ENCODE measurements around the gene TMCC1. TPM values are rescaled to one million over a fixed set of nuclear protein-coding genes. Genes with fewer than 3 reads are reported as not detected.

Gene TMCC1
- polyA plus RNA-seq, 1 donor: 16.8 TPM

GRCh38 chr3:129657261-129658046 is 236.1 kb downstream of the TMCC1 start:
- Histone ChIP-seq H3K27ac (ENCODE audit: low read length) (no peak overlapping the region), H3K27me3 (ENCODE audit: control insufficient read depth, insufficient read depth, low read length) (no peaks in the 10 kb centered on the region), H3K36me3 (ENCODE audit: control insufficient read depth, insufficient read depth, low read length) (peaks cover 9% of the 10 kb centered on the region), H3K4me1 (ENCODE audit: control insufficient read depth, insufficient read depth, low read length) (peaks cover 8% of the 10 kb centered on the region), H3K4me3 (ENCODE audit: low read length) (no peak overlapping the region), H3K9me3 (ENCODE audit: control insufficient read depth, low read depth, low read length) (no peaks in the 10 kb centered on the region)
- 81% methylated on average over 2 of the region's 2 CpGs for WGBS (ENCODE audit: insufficient coverage, low lambda C conversion rate)
- DNase-seq: no peak

DNA sequence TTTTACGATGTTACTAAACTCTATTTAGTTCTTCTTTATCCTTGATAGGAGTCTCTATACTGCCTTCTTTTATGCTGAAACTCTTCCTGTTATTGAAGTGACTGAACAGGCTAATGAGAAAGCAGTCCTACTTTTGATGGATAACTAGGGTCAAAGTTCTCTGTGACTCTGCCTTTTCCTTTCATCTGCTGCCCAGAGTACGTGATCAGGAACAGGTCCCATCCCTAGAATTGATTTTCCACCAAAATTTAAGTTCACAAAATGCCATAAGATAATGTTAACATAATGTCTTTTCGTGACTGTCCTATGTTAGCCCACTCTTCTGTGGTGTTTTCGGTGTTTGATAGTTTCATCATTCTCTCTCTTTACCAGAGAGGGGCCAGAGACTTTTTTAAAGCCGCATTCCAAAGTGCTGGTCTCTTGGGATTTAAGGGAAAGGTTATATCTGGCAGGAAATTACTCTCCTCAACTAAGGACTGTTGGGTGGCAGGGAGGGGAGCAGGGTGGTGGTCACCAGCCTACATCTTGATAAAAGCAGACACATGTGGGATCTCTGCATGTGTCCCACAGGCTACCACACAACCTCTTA is 236.8 kb downstream of the TMCC1 start:
- H3K9me3 ChIP-seq (ENCODE audit: control insufficient read depth, low read depth, low read length): no peaks in the 10 kb centered on the region
- peak; percentile 45 to 73 for DNase-seq
- no peak overlapping the region for H3K27ac ChIP-seq (ENCODE audit: low read length)
- H3K36me3 ChIP-seq (ENCODE audit: control insufficient read depth, insufficient read depth, low read length): peaks cover 9% of the 10 kb centered on the region
- no peaks in the 10 kb centered on the region for H3K27me3 ChIP-seq (ENCODE audit: control insufficient read depth, insufficient read depth, low read length)
- peaks cover 5% of the 10 kb centered on the region for H3K4me1 ChIP-seq (ENCODE audit: control insufficient read depth, insufficient read depth, low read length)
- 54% methylated on average over 3 of the region's 5 CpGs for WGBS (ENCODE audit: insufficient coverage, low lambda C conversion rate)
- H3K4me3 ChIP-seq (ENCODE audit: low read length): no peak overlapping the region

DNA sequence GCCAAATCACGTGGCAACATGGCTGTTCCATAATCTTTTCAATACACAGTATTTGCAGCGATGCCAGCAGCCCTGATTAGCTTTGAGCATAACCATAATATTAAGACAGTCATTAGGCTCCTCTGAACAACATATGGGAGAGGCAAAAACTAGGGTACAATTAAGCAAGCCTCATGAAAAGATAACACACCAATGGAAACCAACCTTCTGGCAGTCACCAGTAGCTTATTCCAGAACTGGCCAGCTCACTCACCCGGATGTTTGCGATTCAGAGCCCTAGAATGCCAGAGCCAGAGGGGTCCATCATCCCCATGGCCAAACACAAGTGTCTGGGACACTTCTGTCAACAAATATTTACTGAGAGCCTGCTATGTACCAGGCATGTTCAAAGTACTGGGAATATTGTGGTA is 238.2 kb downstream of the TMCC1 start:
- WGBS (ENCODE audit: insufficient coverage, low lambda C conversion rate): no CpG with 5 or more reads among the region's 4 CpGs
- Histone ChIP-seq H3K4me1 (ENCODE audit: control insufficient read depth, insufficient read depth, low read length) (peaks cover 5% of the 10 kb centered on the region), H3K27ac (ENCODE audit: low read length) (no peak overlapping the region), H3K27me3 (ENCODE audit: control insufficient read depth, insufficient read depth, low read length) (no peaks in the 10 kb centered on the region), H3K9me3 (ENCODE audit: control insufficient read depth, low read depth, low read length) (no peaks in the 10 kb centered on the region), H3K36me3 (ENCODE audit: control insufficient read depth, insufficient read depth, low read length) (peaks cover 18% of the 10 kb centered on the region), H3K4me3 (ENCODE audit: low read length) (no peak overlapping the region)
- no peak for DNase-seq

GRCh38 chr3:129654131-129654530 is 239.4 kb downstream of the TMCC1 start:
- H3K9me3 ChIP-seq (ENCODE audit: control insufficient read depth, low read depth, low read length): no peaks in the 10 kb centered on the region
- H3K27me3 ChIP-seq (ENCODE audit: control insufficient read depth, insufficient read depth, low read length): no peaks in the 10 kb centered on the region
- no peak overlapping the region for H3K4me3 ChIP-seq (ENCODE audit: low read length)
- WGBS (ENCODE audit: insufficient coverage, low lambda C conversion rate): no CpG with 5 or more reads among the region's 1 CpG
- H3K4me1 ChIP-seq (ENCODE audit: control insufficient read depth, insufficient read depth, low read length): peaks cover 5% of the 10 kb centered on the region
- H3K27ac ChIP-seq (ENCODE audit: low read length): no peak overlapping the region
- peaks cover 18% of the 10 kb centered on the region for H3K36me3 ChIP-seq (ENCODE audit: control insufficient read depth, insufficient read depth, low read length)
- no peak for DNase-seq

DNA sequence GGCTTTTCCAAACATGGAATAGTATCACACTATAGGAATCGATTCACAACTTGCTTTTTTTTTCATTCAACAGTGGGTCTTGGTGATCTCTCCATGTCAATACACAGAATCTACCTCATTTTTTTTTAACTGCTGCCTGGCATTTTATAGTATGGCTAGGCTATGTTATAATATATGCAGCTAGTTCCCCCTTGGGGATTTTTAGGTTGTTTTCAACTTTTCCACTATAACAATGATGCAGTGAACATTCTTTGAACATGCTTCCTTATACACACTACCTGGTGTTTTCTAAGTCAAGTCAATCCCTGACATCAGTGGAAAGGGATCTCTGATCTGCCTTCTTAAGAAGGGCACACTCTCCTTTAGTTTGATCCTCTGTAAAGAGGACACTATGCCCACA is 240.5 kb downstream of the TMCC1 start:
- Histone ChIP-seq H3K4me1 (ENCODE audit: control insufficient read depth, insufficient read depth, low read length) (peaks cover 5% of the 10 kb centered on the region), H3K9me3 (ENCODE audit: control insufficient read depth, low read depth, low read length) (no peaks in the 10 kb centered on the region), H3K36me3 (ENCODE audit: control insufficient read depth, insufficient read depth, low read length) (peaks cover 18% of the 10 kb centered on the region), H3K27me3 (ENCODE audit: control insufficient read depth, insufficient read depth, low read length) (no peaks in the 10 kb centered on the region), H3K27ac (ENCODE audit: low read length) (no peak overlapping the region), H3K4me3 (ENCODE audit: low read length) (no peak overlapping the region)
- no peak for DNase-seq
- 80% methylated on average over 1 of the region's 1 CpG for WGBS (ENCODE audit: insufficient coverage, low lambda C conversion rate)

DNA sequence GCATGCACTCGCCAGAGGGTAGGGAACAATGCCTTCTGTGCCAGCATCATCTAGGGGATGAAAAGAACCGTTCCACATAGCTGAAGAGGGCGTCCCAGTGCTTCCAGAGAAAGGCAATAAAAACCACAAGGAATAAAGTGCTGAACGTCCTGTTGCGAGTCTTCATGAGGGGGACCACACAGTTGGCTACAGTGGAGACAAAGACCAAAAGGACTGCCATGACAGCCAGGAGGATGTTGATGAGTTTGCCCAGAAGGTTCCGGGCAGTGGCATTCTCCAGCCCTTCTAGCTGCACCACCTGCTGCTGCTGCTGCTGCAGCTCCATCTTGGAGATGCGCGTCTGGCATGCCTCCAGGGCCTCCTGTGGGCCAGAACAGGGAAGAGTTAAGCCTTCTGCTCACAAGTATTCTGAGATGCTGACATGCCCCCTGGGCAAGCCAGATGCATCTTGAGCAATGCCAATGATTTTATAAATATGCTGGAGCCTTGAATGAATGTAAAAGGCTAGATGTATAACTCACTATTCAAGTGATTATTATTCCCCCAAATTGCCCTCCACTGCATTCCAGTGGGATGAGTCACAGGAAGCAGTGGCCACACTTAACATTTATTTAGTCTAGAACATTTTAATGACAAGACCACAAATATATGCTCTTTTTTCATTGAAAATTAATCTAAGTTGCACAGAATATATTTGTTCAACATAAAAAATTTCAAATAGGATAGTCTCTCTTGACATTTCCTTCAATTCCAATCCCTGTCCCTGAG is 241.9 kb downstream of the TMCC1 start:
- Histone ChIP-seq H3K27ac (ENCODE audit: low read length) (no peak overlapping the region), H3K9me3 (ENCODE audit: control insufficient read depth, low read depth, low read length) (no peaks in the 10 kb centered on the region), H3K4me1 (ENCODE audit: control insufficient read depth, insufficient read depth, low read length) (no peaks in the 10 kb centered on the region), H3K27me3 (ENCODE audit: control insufficient read depth, insufficient read depth, low read length) (no peaks in the 10 kb centered on the region), H3K36me3 (ENCODE audit: control insufficient read depth, insufficient read depth, low read length) (peaks cover 18% of the 10 kb centered on the region), H3K4me3 (ENCODE audit: low read length) (no peak overlapping the region)
- no peak for DNase-seq
- no CpG with 5 or more reads among the region's 8 CpGs for WGBS (ENCODE audit: insufficient coverage, low lambda C conversion rate)

DNA sequence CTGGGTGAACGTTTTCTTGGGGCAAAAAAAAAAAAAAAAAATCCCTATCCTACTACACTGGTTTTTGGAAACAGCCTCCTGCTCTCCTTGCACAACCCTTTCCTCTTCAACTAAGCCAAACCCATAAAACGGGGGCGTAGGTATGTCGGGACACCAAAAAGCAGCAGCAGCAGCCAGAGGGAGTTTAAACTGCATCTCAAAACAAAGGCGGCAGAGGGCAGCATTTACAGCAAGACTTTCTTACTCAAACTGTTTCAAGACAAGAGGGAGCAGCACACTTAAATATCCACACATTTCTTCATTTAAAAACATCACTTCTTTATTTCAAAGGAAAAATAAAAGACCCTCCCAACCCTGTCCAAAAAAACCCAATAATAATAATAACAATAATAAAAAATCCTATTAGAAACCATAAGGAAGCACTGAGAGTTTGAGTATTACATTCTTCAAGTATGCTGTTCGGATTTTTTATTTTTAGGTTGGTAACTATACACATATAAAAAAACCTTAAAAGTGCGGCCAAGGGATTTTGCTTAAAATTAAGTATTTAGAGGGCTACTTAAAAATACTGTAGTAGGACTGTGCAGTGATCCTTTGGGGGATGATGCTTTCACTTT is 243.1 kb downstream of the TMCC1 start:
- WGBS (ENCODE audit: insufficient coverage, low lambda C conversion rate): 100% methylated on average over 1 of the region's 7 CpGs
- no peaks in the 10 kb centered on the region for H3K4me1 ChIP-seq (ENCODE audit: control insufficient read depth, insufficient read depth, low read length)
- no peak overlapping the region for H3K27ac ChIP-seq (ENCODE audit: low read length)
- DNase-seq: peak in 1 of 2 donors; percentile 43
- peaks cover 18% of the 10 kb centered on the region for H3K36me3 ChIP-seq (ENCODE audit: control insufficient read depth, insufficient read depth, low read length)
- H3K4me3 ChIP-seq (ENCODE audit: low read length): no peak overlapping the region
- no peaks in the 10 kb centered on the region for H3K9me3 ChIP-seq (ENCODE audit: control insufficient read depth, low read depth, low read length)
- H3K27me3 ChIP-seq (ENCODE audit: control insufficient read depth, insufficient read depth, low read length): no peaks in the 10 kb centered on the region

DNA sequence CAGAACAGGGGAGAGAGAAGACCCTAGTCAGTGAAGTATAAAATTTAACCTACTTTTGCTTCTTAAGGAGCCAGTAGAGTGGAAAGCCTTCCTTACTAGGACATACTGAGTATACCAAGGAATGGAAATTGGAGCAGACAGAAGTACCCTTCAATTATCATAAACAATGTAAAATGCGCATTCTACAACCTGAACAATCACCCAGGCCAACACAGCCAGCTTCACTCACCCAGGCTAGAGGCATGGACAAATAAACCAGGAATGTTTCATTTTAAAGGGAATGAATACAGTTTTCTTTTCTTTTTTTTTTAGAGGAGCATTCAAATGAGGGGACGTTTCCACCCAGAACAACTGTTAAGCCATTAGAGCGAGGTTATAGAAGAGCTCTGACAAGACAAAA is 245.1 kb downstream of the TMCC1 start:
- 86% methylated on average over 2 of the region's 3 CpGs for WGBS (ENCODE audit: insufficient coverage, low lambda C conversion rate)
- no peak overlapping the region for H3K27ac ChIP-seq (ENCODE audit: low read length)
- H3K4me3 ChIP-seq (ENCODE audit: low read length): no peak overlapping the region
- H3K27me3 ChIP-seq (ENCODE audit: control insufficient read depth, insufficient read depth, low read length): no peaks in the 10 kb centered on the region
- no peak for DNase-seq
- H3K4me1 ChIP-seq (ENCODE audit: control insufficient read depth, insufficient read depth, low read length): no peaks in the 10 kb centered on the region
- H3K36me3 ChIP-seq (ENCODE audit: control insufficient read depth, insufficient read depth, low read length): peaks cover 12% of the 10 kb centered on the region
- H3K9me3 ChIP-seq (ENCODE audit: control insufficient read depth, low read depth, low read length): no peaks in the 10 kb centered on the region

DNA sequence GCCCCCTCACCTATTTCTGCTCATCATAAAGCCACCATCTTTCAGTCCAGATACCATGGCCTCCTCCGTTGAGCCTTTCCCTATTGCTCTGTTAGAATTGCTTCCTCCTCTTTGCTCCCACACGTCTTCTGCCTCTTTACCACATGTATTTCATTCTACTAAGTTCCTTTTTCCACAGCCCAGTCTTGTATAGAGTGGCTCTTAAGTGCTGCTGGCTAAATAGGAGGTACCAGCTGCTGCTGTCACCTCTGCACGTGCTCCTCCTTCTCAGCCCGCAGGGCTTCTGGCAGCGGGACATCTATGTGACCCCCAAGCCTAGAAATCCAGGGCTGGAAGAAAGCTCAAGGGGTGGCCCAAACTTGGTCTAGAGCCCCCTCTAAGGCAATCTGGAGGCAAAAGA is 248.2 kb downstream of the TMCC1 start:
- Histone ChIP-seq H3K27me3 (ENCODE audit: control insufficient read depth, insufficient read depth, low read length) (no peaks in the 10 kb centered on the region), H3K9me3 (ENCODE audit: control insufficient read depth, low read depth, low read length) (no peaks in the 10 kb centered on the region), H3K4me1 (ENCODE audit: control insufficient read depth, insufficient read depth, low read length) (peaks cover 6% of the 10 kb centered on the region), H3K36me3 (ENCODE audit: control insufficient read depth, insufficient read depth, low read length) (no peaks in the 10 kb centered on the region), H3K4me3 (ENCODE audit: low read length) (no peak overlapping the region), H3K27ac (ENCODE audit: low read length) (no peak overlapping the region)
- DNase-seq: no peak
- 80% methylated on average over 2 of the region's 5 CpGs for WGBS (ENCODE audit: insufficient coverage, low lambda C conversion rate)

DNA sequence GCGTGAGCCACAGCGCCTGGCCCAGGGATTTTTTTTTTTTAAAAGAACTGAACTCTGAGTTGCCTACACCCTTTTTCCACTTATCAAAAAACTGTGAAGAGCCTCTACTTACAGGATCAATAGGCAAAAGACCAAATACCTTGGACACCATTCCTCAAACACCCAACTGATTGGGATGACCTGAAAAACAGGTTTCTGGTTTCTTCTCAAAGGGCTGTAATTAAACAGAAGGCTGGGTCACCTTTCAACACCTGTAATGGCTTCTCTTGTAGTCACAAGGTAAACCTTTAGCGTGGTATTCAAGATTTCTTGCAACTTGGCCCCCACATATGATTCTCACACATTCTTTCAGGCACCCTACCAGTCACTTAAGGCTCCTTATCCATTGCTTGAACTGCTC is 248.7 kb downstream of the TMCC1 start:
- whole genome bisulfite sequencing (ENCODE audit: insufficient coverage, low lambda C conversion rate): no CpG with 5 or more reads among the region's 3 CpGs
- H3K36me3 ChIP-seq (ENCODE audit: control insufficient read depth, insufficient read depth, low read length): no peaks in the 10 kb centered on the region
- H3K4me3 ChIP-seq (ENCODE audit: low read length): no peak overlapping the region
- peaks cover 6% of the 10 kb centered on the region for H3K4me1 ChIP-seq (ENCODE audit: control insufficient read depth, insufficient read depth, low read length)
- H3K27ac ChIP-seq (ENCODE audit: low read length): no peak overlapping the region
- H3K9me3 ChIP-seq (ENCODE audit: control insufficient read depth, low read depth, low read length): no peaks in the 10 kb centered on the region
- DNase-seq: no peak
- no peaks in the 10 kb centered on the region for H3K27me3 ChIP-seq (ENCODE audit: control insufficient read depth, insufficient read depth, low read length)

Data from large intestine (tissue), 3 donors.